GM13976 (cell line): ENCODE measurements around the gene GATAD2A.

ENCODE experiments used
- DNase-seq: peaks from one replicate; pipeline ENCODE4 v3.0.0; 2012; ENCODE audit warnings: low spot score
- CTCF ChIP-seq: IDR thresholded peaks from 2 replicates; pipeline ENCODE4 v1.5.1; 2012; ENCODE audit warnings: borderline replicate concordance, mild to moderate bottlenecking; ENCODE audit not compliant: insufficient read depth; ENCODE audit errors: extremely low read depth, missing control alignments, control extremely low read depth
- in situ Hi-C: fragments of 300-500 bp; cut with MboI; formaldehyde crosslinking; loops from one replicate; pipeline ENCODE4 v1.12.0; 2022; ENCODE audit warnings: low sequenced_read_pairs, mixed read lengths, inconsistent platforms; ENCODE audit not compliant: unreplicated experiment

The GATAD2A gene

GRCh38 chr19:19514881-19515641 lies 109.6 kb downstream of the GATAD2A start, which contains the start of gene TSSK6:
TSS of gene TSSK6 (minus strand) at chr19:19515548. CDS start at chr19:19515427, 121 bp downstream.
- no peak for TF ChIP-seq CTCF
- DNase-seq = no peak
- in situ Hi-C loops = no loop called here

GRCh38 chr19:19515642-19516519 lies 110.4 kb downstream of the GATAD2A start, which contains the start of gene NDUFA13:
TSS of gene NDUFA13 (plus strand) at chr19:19516225. CDS start at chr19:19516239, 14 bp downstream.
- in situ Hi-C loops = no loop called here
- peak; percentile 96 for DNase-seq
- TF ChIP-seq CTCF = no peak

- DNase-seq = no peak
- no peak for TF ChIP-seq CTCF
- in situ Hi-C loops = no loop called here
Measured at GRCh38 chr19:19517235-19517619, 111.8 kb downstream of the GATAD2A start.

GRCh38 chr19:19520989-19521388 lies 115.5 kb downstream of the GATAD2A start:
- DNase-seq = no peak
- in situ Hi-C loops = no loop called here
- TF ChIP-seq CTCF = no peak

GRCh38 chr19:19523177-19523576 lies 117.7 kb downstream of the GATAD2A start:
- no peak for TF ChIP-seq CTCF
- DNase-seq = no peak
- in situ Hi-C loops = no loop called here

- no peak for DNase-seq
- TF ChIP-seq CTCF = no peak
- in situ Hi-C loops = no loop called here
Measured at GRCh38 chr19:19524053-19524452, 118.6 kb downstream of the GATAD2A start.
